Right kidney (tissue), 1 donor: ENCODE results near the gene PLEKHG1.

ENCODE experiments used
- DNase-seq: peaks from one replicate; pipeline ENCODE4 v3.0.0-alpha.2; 2016

PLEKHG1 gene

DNA sequence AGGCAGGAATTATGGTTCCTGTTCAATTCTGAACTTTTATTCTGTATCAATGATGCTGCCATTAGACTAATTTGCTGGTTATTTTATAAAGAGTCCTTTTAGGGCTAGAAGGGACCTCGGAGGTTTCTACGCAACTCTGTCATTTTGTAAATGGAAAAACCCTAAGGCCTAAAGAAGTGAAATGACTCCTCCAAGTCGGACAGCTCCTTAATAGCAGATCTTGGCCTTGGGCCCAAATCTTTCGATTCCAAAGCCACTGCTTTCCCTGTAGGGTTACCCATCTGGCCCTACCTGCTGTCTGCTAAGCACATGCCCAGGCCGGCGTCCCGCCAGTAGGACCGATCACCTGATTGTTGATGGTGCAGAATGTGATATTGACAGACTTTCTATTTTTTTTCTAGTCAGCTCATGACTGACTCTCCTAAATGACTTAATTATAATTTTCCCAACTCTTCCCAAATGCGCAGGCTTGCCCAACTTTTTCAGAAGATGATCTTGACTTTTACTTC, 40.2 kb downstream of the PLEKHG1 start:
- no peak for DNase-seq

DNA sequence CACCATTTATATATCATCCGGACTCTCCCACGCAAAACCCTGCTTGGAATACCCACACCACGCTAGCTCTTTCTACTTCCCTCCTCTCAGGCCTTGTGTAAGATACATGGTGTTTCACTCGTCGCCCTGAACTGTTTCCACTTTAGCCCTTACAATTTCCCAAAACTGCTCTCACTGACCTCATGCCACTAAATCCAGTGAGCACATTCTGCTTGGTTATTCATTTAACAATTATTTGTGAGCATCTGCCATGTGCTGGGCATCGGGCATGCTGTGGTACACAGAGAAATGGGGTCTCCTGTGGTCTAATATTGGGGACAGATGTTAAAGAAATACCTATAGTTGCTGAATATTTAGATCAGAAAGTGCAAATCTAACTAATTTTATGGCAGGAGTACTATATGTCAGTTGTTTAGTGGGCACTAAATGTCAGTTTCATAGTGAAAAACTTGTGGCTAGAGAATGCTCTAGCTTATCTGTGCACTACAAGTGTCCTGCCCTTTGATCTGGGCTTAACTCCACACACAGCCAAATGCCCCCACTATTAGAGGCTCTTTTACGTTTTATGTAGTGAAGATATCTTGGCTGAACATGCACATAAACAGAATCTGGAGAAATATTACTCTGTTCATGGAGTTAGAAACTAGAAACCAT, 41.0 kb downstream of the PLEKHG1 start:
- DNase-seq = no peak

- DNase-seq = no peak
These were observed 41.9 kb downstream of the PLEKHG1 start for GRCh38 chr6:150641398-150642139.

DNA sequence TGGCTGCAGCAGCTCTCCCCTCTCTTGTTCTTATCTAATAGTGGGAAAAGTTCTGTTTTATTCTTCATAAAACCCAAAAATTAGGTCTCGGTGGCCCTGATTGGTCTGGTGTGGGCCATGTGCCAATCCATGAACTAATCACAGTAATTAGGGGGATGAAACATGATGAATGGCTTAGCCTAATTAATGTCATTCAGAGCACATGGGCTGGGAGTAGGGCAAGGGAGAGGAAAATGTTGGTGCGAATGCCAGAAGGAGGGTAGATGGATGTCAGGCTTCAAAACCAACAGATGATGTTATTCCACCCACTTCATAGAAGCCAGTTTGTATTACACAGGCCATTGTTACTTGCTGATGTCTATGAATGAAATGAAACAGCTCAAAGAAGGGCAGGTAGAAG, 46.5 kb downstream of the PLEKHG1 start:
- no peak for DNase-seq

GRCh38 chr6:150647051-150647450, 47.4 kb downstream of the PLEKHG1 start:
- no peak for DNase-seq
